Endodermal cell (in vitro differentiated cells): ENCODE results near the gene SRRM5. TPM values are rescaled to one million over a fixed set of nuclear protein-coding genes. Genes with fewer than 3 reads are reported as not detected.
A peak's percentile ranks its signal among the peaks of the same experiment; 100 is the strongest.

Experiments used
- DNase-seq: peaks from one replicate; pipeline ENCODE4 v3.0.0-alpha.2; 2017
- H3K27ac ChIP-seq: 2 replicates; pipeline ENCODE4 v1.5.1; 2013; ENCODE audit warnings: mild to moderate bottlenecking, low read depth, low read length, moderate library complexity
- H3K27me3 ChIP-seq: 2 replicates; pipeline ENCODE4 v1.6.1; 2013; ENCODE audit warnings: mild to moderate bottlenecking, low read length, moderate library complexity; ENCODE audit not compliant: insufficient read depth, control insufficient read depth, poor library complexity, severe bottlenecking
- H3K36me3 ChIP-seq: 2 replicates; pipeline ENCODE4 v1.7.0; 2013; ENCODE audit warnings: mild to moderate bottlenecking, low read length, moderate library complexity; ENCODE audit not compliant: control insufficient read depth, insufficient read depth
- H3K4me1 ChIP-seq: one replicate; pipeline ENCODE4 v1.7.0; 2013; ENCODE audit warnings: low read length; ENCODE audit not compliant: control insufficient read depth, insufficient read depth
- H3K4me3 ChIP-seq: 2 replicates; pipeline ENCODE4 v1.5.1; 2013; ENCODE audit warnings: mild to moderate bottlenecking, low read length, moderate library complexity
- H3K9ac ChIP-seq: 2 replicates; pipeline ENCODE4 v1.6.1; 2013; ENCODE audit warnings: mild to moderate bottlenecking, low read length, moderate library complexity; ENCODE audit not compliant: poor library complexity, severe bottlenecking; ENCODE audit errors: extremely low read depth
- H3K9me3 ChIP-seq: 2 replicates; pipeline ENCODE4 v1.6.1; 2013; ENCODE audit warnings: mild to moderate bottlenecking, low read length, moderate library complexity; ENCODE audit not compliant: control insufficient read depth
- H3K27ac Mint-ChIP-seq: 2 replicates; pipeline ENCODE4 v1.8.0; 2020; ENCODE audit warnings: mixed read lengths
- H3K27me3 Mint-ChIP-seq: 2 replicates; pipeline ENCODE4 v1.8.0; 2021; ENCODE audit warnings: mild to moderate bottlenecking, mixed read lengths; ENCODE audit not compliant: insufficient read depth
- H3K36me3 Mint-ChIP-seq: 2 replicates; pipeline ENCODE4 v1.8.0; 2020; ENCODE audit warnings: low read depth, mixed read lengths
- H3K4me1 Mint-ChIP-seq: 2 replicates; pipeline ENCODE4 v1.8.0; 2020; ENCODE audit warnings: mixed read lengths
- H3K4me3 Mint-ChIP-seq: 2 replicates; pipeline ENCODE4 v1.8.0; 2020; ENCODE audit warnings: mild to moderate bottlenecking, moderate library complexity, mixed read lengths
- H3K9me3 Mint-ChIP-seq: 2 replicates; pipeline ENCODE4 v1.8.0; 2020; ENCODE audit warnings: mild to moderate bottlenecking, mixed read lengths
- CTCF ChIP-seq: fragments of 200-600 bp; sonication (generic); conservative IDR thresholded peaks from 2 replicates; pipeline ENCODE4 v1.5.0; 2021; ENCODE audit warnings: antibody characterized with exemption, mild to moderate bottlenecking
- WGBS, 2 experiments: methylation state at CpG; one replicate each; pipeline versions ENCODE4 v1.1.5 to v1.1.7; 2013; ENCODE audit warnings: missing lambda C conversion rate in 2 of 2, mixed read lengths in 1 of 2; ENCODE audit not compliant: insufficient coverage in 1 of 2, insufficient read length in 1 of 2; 5-methylcytosine and 5-hydroxymethylcytosine counted together
- total RNA-seq, 2 donors: library from RNA; stranded (reverse); fragmentation: NEBNext Ultra II Directional in 1 of 2; extraction: Animal tissue kit (Norgen Biotek cat#: 25700) in 1 of 2; gene quantifications; 2 replicates in 1 of 2; 3 replicates in 1 of 2; pipeline ENCODE4 v1.2.1, GENCODE V29; 2021

The SRRM5 gene
- total RNA-seq, 2 donors from 2014 or later: 0.35 to 0.37 TPM

GRCh38 chr19:43596842-43597461, 14.9 kb upstream of the SRRM5 start:
- H3K4me3 Mint-ChIP-seq: peak overlapping the region; percentile 89
- H3K27me3 Mint-ChIP-seq: no peaks in the 10 kb centered on the region
- WGBS, 2 experiments: 33 to 49% methylated on average over 4 to 7 of the region's 7 CpGs
- Histone ChIP-seq H3K4me3 (peak overlapping the region; percentile 92), H3K9ac (peak overlapping the region; percentile 88), H3K4me1 (peaks cover 5% of the 10 kb centered on the region), H3K27ac (peak overlapping the region; percentile 100), H3K9me3 (no peaks in the 10 kb centered on the region), H3K36me3 (peaks cover 55% of the 10 kb centered on the region), H3K27me3 (no peaks in the 10 kb centered on the region)
- TF ChIP-seq CTCF: no peak
- DNase-seq: no peak
- peaks cover 25% of the 10 kb centered on the region for H3K4me1 Mint-ChIP-seq
- H3K9me3 Mint-ChIP-seq: no peaks in the 10 kb centered on the region
- H3K36me3 Mint-ChIP-seq: peaks cover 35% of the 10 kb centered on the region
- H3K27ac Mint-ChIP-seq: peak overlapping the region; percentile 99

GRCh38 chr19:43597876-43598275, 14.0 kb upstream of the SRRM5 start:
- Histone ChIP-seq H3K27me3 (no peaks in the 10 kb centered on the region), H3K4me3 (peak overlapping the region; percentile 92), H3K36me3 (peaks cover 57% of the 10 kb centered on the region), H3K4me1 (peaks cover 10% of the 10 kb centered on the region), H3K9ac (peak overlapping the region; percentile 88), H3K9me3 (no peaks in the 10 kb centered on the region), H3K27ac (no peak overlapping the region)
- 91 to 93% methylated on average over 5 of the region's 5 CpGs for WGBS, 2 experiments
- H3K9me3 Mint-ChIP-seq: no peaks in the 10 kb centered on the region
- H3K27me3 Mint-ChIP-seq: no peaks in the 10 kb centered on the region
- peaks cover 31% of the 10 kb centered on the region for H3K36me3 Mint-ChIP-seq
- peak overlapping the region; percentile 99 for H3K27ac Mint-ChIP-seq
- peaks cover 25% of the 10 kb centered on the region for H3K4me1 Mint-ChIP-seq
- H3K4me3 Mint-ChIP-seq: peak overlapping the region; percentile 89
- TF ChIP-seq CTCF: no peak
- DNase-seq: no peak

GRCh38 chr19:43598445-43599240, 13.2 kb upstream of the SRRM5 start:
- no peak overlapping the region for H3K27ac Mint-ChIP-seq
- no peak for TF ChIP-seq CTCF
- no peaks in the 10 kb centered on the region for H3K27me3 Mint-ChIP-seq

More at GRCh38 chr19:43598445-43599240, 13.2 kb upstream of the SRRM5 start:
- WGBS, 2 experiments: 97% methylated on average over 15 to 19 of the region's 19 CpGs
- Mint-ChIP-seq H3K36me3 (peaks cover 26% of the 10 kb centered on the region), H3K4me3 (no peak overlapping the region), H3K9me3 (no peaks in the 10 kb centered on the region), H3K4me1 (peaks cover 21% of the 10 kb centered on the region)
- H3K9ac ChIP-seq: no peak overlapping the region
- peaks cover 51% of the 10 kb centered on the region for H3K36me3 ChIP-seq
- DNase-seq: no peak
- no peak overlapping the region for H3K27ac ChIP-seq
- H3K4me3 ChIP-seq: no peak overlapping the region
- H3K4me1 ChIP-seq: peaks cover 10% of the 10 kb centered on the region
- H3K9me3 ChIP-seq: no peaks in the 10 kb centered on the region
- H3K27me3 ChIP-seq: no peaks in the 10 kb centered on the region
